Stimulated activated CD8-positive, alpha-beta memory T cell treated with anti-CD3 and anti-CD28 coated beads, Interleukin-15, amount 100 ng/mL, for 24 hours (primary cell): ENCODE data around the gene OR2T29.
"Not testable (repeated sequence)": the region's sequence is repeated elsewhere in the genome, so short reads cannot be mapped to it uniquely, and the experiment has no call there.

Experiments used
- DNase-seq: peaks from one replicate; pipeline ENCODE4 v3.0.0-alpha.2; 2020; ENCODE audit warnings: low read depth

Gene OR2T29

GRCh38 chr1:248510217-248510616, 52.4 kb downstream of the OR2T29 start:
- DNase-seq, result not testable (repeated sequence)

- not testable (repeated sequence) for DNase-seq
These were observed 54.8 kb downstream of the OR2T29 start, which contains the start of gene OR2G6 for GRCh38 chr1:248507773-248508172. Gene OR2G6 (plus strand): TSS chr1:248508073. CDS start chr1:248521647, 13,574 bp downstream.
